ENCODE measurements around the gene TNRC6B.

DNA sequence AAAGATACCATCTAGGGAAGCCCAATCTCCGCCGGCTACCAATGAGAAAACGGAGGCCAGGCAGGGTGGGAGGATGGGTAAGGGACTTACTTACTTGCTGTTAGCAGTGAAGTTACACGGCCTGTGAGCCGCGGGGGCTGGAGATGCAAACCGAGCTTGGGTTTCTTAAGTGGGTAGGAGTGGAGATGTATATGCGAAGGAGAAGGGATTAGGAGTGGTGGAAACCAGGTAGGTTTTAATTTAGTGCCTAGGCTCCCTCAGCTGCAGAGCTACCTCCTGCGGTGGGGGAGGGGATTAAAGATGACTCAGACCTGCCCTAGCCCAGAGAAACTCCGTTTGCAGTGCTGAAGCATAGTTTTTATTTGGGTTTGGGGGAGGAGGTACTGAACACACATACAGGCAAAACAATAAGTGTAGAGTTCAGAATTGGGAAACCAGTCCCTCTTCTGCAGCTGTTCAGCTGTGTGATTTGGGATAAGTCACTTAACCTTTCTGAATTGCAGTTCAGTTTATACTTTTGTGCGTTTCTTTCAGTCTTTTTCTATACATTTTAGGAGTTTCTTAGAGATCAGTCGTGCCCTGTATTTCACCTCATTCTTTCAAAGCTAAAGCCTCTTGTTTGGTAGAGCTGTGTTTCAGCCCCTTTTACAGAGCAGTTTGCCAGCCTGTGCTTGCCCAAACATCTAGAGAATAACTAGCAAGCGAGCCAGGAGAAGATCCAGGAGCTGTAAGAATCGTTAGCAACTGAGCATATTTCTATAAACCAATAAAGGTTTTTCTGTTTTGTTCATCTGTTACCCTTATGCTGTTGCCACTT, 596 bp upstream of the TNRC6B start:
- TF ChIP-seq POLR2A (IDR thresholded peaks at IDR 0.05; ENCODE audit: low read depth, low read length) (0 out of 2 replicates have a peak, but pooled peaks have one; percentile 16), POLR2AphosphoS5 (IDR thresholded peaks at IDR 0.05; ENCODE audit: low read depth, low read length) (no peak), PAX5 (IDR thresholded peaks at IDR 0.05; ENCODE audit: insufficient read depth, low read length, severe bottlenecking) (no peak), TAF1 (IDR thresholded peaks at IDR 0.05; ENCODE audit: low read depth, low read length) (no peak), SPI1 (IDR thresholded peaks at IDR 0.05; ENCODE audit: low read depth, low read length) (no peak)
